ENCODE data around the gene DSG3. TPM values are rescaled to one million over a fixed set of nuclear protein-coding genes. Genes with fewer than 3 reads are reported as not detected.

Gene DSG3
- total and polyA plus RNA-seq, 2 of the 13 experiments (the other 11 are each of a cell fraction or from before 2014, with no cell fraction given), result not detected

DNA sequence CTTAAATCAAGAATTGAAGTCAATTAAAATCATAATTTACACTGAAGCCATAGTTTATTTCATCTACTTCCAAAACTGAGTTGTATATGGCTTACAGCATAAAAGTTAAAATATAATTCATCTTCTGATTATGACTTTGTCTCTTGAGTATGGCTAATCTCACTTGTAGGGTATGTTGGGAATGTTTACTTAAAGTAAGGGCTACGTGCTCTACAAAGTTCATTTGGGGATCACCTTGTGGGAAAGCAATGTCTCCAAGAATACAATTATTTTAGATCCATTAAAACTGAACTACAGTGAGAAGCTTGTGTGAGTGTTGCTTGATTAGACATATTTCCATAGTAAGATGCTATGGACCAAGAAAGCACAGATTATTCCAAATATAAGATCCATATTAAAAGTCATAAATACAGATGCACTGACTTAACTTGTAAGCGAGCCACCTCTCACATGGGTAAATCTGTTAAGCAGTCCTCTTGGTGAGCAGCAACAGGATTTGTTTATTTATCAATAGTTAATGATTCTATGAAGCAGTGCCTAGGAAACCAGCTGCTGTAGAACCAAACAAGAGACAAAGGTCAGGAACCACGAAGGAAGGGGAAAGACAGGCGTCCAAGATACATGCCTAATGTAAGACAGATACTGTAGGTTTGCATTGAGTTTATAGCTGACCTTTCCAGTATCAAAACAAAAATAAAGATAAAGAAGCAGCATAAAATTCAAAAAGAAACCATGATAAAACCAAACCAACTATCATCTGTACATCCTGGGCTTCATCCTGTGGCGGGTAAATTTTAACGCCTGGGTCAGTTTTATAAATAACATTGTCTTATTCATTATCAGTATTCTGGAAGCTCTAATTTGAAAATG is 46.1 kb upstream of the DSG3 start (continued):
- TF ChIP-seq MED1 (CRISPR knock-in tag; IDR thresholded peaks at IDR 0.05) (no peak), ZMYM4 (CRISPR knock-in tag; IDR thresholded peaks at IDR 0.05) (no peak), HMGXB4 (CRISPR knock-in tag; IDR thresholded peaks at IDR 0.05; ENCODE audit: borderline replicate concordance in 1 of 2, low read depth in 1 of 2) (no peak), ZNF20 (CRISPR knock-in tag; IDR thresholded peaks at IDR 0.05) (no peak), MEIS2 (CRISPR knock-in tag; IDR thresholded peaks at IDR 0.05) (no peak), THAP11 (CRISPR knock-in tag; IDR thresholded peaks at IDR 0.05) (no peak), ZNF292 (CRISPR knock-in tag; IDR thresholded peaks at IDR 0.05; ENCODE audit: borderline replicate concordance, low read depth) (no peak), ZNF230 (CRISPR knock-in tag; IDR thresholded peaks at IDR 0.05) (no peak), BCLAF1 (IDR thresholded peaks at IDR 0.05) (no peak), SYNCRIP (IDR thresholded peaks at IDR 0.05; ENCODE audit: insufficient read depth, low read depth, low read length) (no peak), KAT7 (CRISPR knock-in tag; IDR thresholded peaks at IDR 0.05; ENCODE audit: borderline replicate concordance) (no peak), CCAR2 (optimal IDR thresholded peaks at IDR 0.05; ENCODE audit: low read depth, low read length) (no peak), RFX3 (CRISPR knock-in tag; IDR thresholded peaks at IDR 0.05) (no peak), ZNF605 (CRISPR knock-in tag; IDR thresholded peaks at IDR 0.05) (no peak), ZKSCAN8 (CRISPR knock-in tag; IDR thresholded peaks at IDR 0.05; ENCODE audit: borderline replicate concordance) (no peak), PAX8 (CRISPR knock-in tag; IDR thresholded peaks at IDR 0.05; ENCODE audit: borderline replicate concordance) (no peak), PAXIP1 (CRISPR knock-in tag; conservative IDR thresholded peaks at IDR 0.05) (peak; percentile 94), ZNF264 (CRISPR knock-in tag; IDR thresholded peaks at IDR 0.05) (no peak), PHF8 (CRISPR knock-in tag; IDR thresholded peaks at IDR 0.05) (no peak), ZKSCAN5 (CRISPR knock-in tag; IDR thresholded peaks at IDR 0.05) (no peak)
- TF ChIP-seq, protein P1, sequence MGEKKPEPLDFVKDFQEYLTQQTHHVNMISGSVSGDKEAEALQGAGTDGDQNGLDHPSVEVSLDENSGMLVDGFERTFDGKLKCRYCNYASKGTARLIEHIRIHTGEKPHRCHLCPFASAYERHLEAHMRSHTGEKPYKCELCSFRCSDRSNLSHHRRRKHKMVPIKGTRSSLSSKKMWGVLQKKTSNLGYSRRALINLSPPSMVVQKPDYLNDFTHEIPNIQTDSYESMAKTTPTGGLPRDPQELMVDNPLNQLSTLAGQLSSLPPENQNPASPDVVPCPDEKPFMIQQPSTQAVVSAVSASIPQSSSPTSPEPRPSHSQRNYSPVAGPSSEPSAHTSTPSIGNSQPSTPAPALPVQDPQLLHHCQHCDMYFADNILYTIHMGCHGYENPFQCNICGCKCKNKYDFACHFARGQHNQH (CRISPR knock-in tag; IDR thresholded peaks at IDR 0.05), result peak; percentile 48; the same call in 1 of the 2 replicates
